Natural killer cell (primary cell): ENCODE results near the gene NCCRP1. TPM values are rescaled to one million over a fixed set of nuclear protein-coding genes. Genes with fewer than 3 reads are reported as not detected.

Experiments used
- ATAC-seq, 3 donors: fragments of 150-1000 bp in 2 of 3; fragments of 200-7000 bp in 1 of 3; cut with Tn5 transposase; 1 replicate in 1 of 3; 2 replicates in 2 of 3; pipeline ENCODE4 v1.10.0; 2021; ENCODE audit warnings: mild to moderate bottlenecking in 2 of 3, moderate library complexity in 2 of 3
- DNase-seq, 2 donors: peaks; one replicate each; pipeline versions ENCODE4 v3.0.0 to v3.0.0-alpha.2; 2013 to 2021; ENCODE audit warnings: mixed read lengths in 1 of 2
- H3K27ac ChIP-seq: one replicate; pipeline ENCODE4 v1.5.1; 2013; ENCODE audit warnings: mild to moderate bottlenecking, low read length
- H3K27me3 ChIP-seq: one replicate; pipeline ENCODE4 v1.6.1; 2013; ENCODE audit warnings: low read length; ENCODE audit not compliant: control insufficient read depth, insufficient read depth
- H3K36me3 ChIP-seq: one replicate; pipeline ENCODE4 v1.6.1; 2013; ENCODE audit warnings: low read length; ENCODE audit not compliant: control insufficient read depth, insufficient read depth
- H3K4me1 ChIP-seq: one replicate; pipeline ENCODE4 v1.6.1; 2013; ENCODE audit warnings: low read length; ENCODE audit not compliant: control insufficient read depth, insufficient read depth
- H3K4me3 ChIP-seq: one replicate; pipeline ENCODE4 v1.5.1; 2013; ENCODE audit warnings: low read length
- H3K9me3 ChIP-seq: one replicate; pipeline ENCODE4 v1.6.1; 2013; ENCODE audit warnings: low read length; ENCODE audit not compliant: control insufficient read depth, insufficient read depth
- H3K27ac Mint-ChIP-seq, 2 donors: one replicate each; pipeline ENCODE4 v1.8.0; 2022; ENCODE audit warnings: mild to moderate bottlenecking in 2 of 2, mixed read lengths in 2 of 2, moderate library complexity in 1 of 2
- H3K27me3 Mint-ChIP-seq, 2 donors: one replicate each; pipeline ENCODE4 v1.8.0; 2022; ENCODE audit warnings: low read depth in 2 of 2, mixed read lengths in 2 of 2
- H3K36me3 Mint-ChIP-seq: one replicate; pipeline ENCODE4 v1.8.0; 2022; ENCODE audit warnings: mixed read lengths
- H3K4me1 Mint-ChIP-seq, 2 donors: one replicate each; pipeline ENCODE4 v1.8.0; 2022; ENCODE audit warnings: mixed read lengths in 2 of 2
- H3K4me3 Mint-ChIP-seq: one replicate; pipeline ENCODE4 v1.8.0; 2022; ENCODE audit warnings: mild to moderate bottlenecking, moderate library complexity, mixed read lengths
- H3K9me3 Mint-ChIP-seq, 2 donors: one replicate each; pipeline ENCODE4 v1.8.0; 2022; ENCODE audit warnings: mixed read lengths in 2 of 2
- CTCF ChIP-seq: fragments of 200-600 bp; IDR thresholded peaks from one replicate; pipeline ENCODE4 v1.8.0; 2022; ENCODE audit warnings: antibody characterized with exemption
- WGBS: methylation state at CpG from one replicate; pipeline ENCODE4 v1.1.7; 2013; ENCODE audit warnings: missing lambda C conversion rate; ENCODE audit not compliant: insufficient coverage; 5-methylcytosine and 5-hydroxymethylcytosine counted together
- intact Hi-C: fragments of 100-400 bp; cut with micrococcal nuclease; formaldehyde crosslinking; loops from one replicate; pipeline ENCODE4 v1.14.2; 2022
- total RNA-seq, 4 donors: library from RNA; stranded (reverse); fragments of 120-200 nt in 1 of 4; gene quantifications; one replicate each; pipeline versions ENCODE4 v1.2.3 to v1.2.4, GENCODE V29; 2013 to 2022

NCCRP1 gene
- not detected for total RNA-seq
- total RNA-seq (2013): 0.07 TPM

- Mint-ChIP-seq H3K36me3 (no peaks in the 10 kb centered on the region), H3K4me3 (peak within 1 kb of the TSS; percentile 55), H3K9me3 (no peaks in the 10 kb centered on the region), H3K4me1 (peaks cover 6 to 21% of the 10 kb centered on the region in 2 donors), H3K27me3 (peaks cover 33 to 40% of the 10 kb centered on the region in 2 donors), H3K27ac (no peak within 1 kb of the TSS)
- 3% methylated on average over 50 of the region's 51 CpGs for WGBS
- H3K36me3 ChIP-seq: no peaks in the 10 kb centered on the region
- H3K4me1 ChIP-seq: peaks cover 20% of the 10 kb centered on the region
- peaks cover 33% of the 10 kb centered on the region for H3K27me3 ChIP-seq
- ATAC-seq (peak in 2 of 3 donors; percentile 18 to 52), DNase-seq (no peak)
- no peak for TF ChIP-seq CTCF
- intact Hi-C loops: no loop called here
- H3K9me3 ChIP-seq: no peaks in the 10 kb centered on the region
- H3K4me3 ChIP-seq: no peak within 1 kb of the TSS
- no peak within 1 kb of the TSS for H3K27ac ChIP-seq
These were observed at the start of gene NCCRP1 for GRCh38 chr19:39196860-39197562. Gene NCCRP1 (plus strand): TSS chr19:39196964. CDS start chr19:39196983, 19 bp downstream.

- ATAC-seq: peak in 1 of 3 donors; percentile 34
These were observed 49.3 kb upstream of the NCCRP1 start for GRCh38 chr19:39147480-39147879.

GRCh38 chr19:39148939-39149529 is 47.7 kb upstream of the NCCRP1 start:
- Mint-ChIP-seq H3K36me3 (no peaks in the 10 kb centered on the region), H3K27ac (peak overlapping the region; percentile 38 to 75), H3K4me1 (peaks cover 61 to 66% of the 10 kb centered on the region in 2 donors), H3K9me3 (no peaks in the 10 kb centered on the region), H3K4me3 (peak overlapping the region; percentile 72), H3K27me3 (no peaks in the 10 kb centered on the region)
- intact Hi-C loops: no loop called here
- Histone ChIP-seq H3K27ac (no peak overlapping the region), H3K27me3 (no peaks in the 10 kb centered on the region), H3K4me3 (no peak overlapping the region), H3K4me1 (peaks cover 33% of the 10 kb centered on the region), H3K9me3 (no peaks in the 10 kb centered on the region), H3K36me3 (no peaks in the 10 kb centered on the region)
- 92% methylated on average over 9 of the region's 10 CpGs for WGBS
- ATAC-seq (peak in 1 of 3 donors; percentile 60), DNase-seq (no peak)
- no peak for TF ChIP-seq CTCF

More at GRCh38 chr19:39147480-39147879, 49.3 kb upstream of the NCCRP1 start:
- H3K4me3 ChIP-seq: no peak overlapping the region
- WGBS: 71% methylated on average over 1 of the region's 3 CpGs
- no peaks in the 10 kb centered on the region for H3K9me3 Mint-ChIP-seq
- no peaks in the 10 kb centered on the region for H3K9me3 ChIP-seq
- no peak overlapping the region for H3K27ac ChIP-seq
- DNase-seq: no peak
- peak overlapping the region in 1 of 2 donors; percentile 67 for H3K27ac Mint-ChIP-seq
- peaks cover 67 to 73% of the 10 kb centered on the region in 2 donors for H3K4me1 Mint-ChIP-seq
- intact Hi-C loops: no loop called here
- H3K4me1 ChIP-seq: peaks cover 33% of the 10 kb centered on the region
- no peaks in the 10 kb centered on the region for H3K27me3 ChIP-seq
- no peaks in the 10 kb centered on the region for H3K36me3 Mint-ChIP-seq
- no peak for TF ChIP-seq CTCF
- H3K36me3 ChIP-seq: no peaks in the 10 kb centered on the region
- H3K4me3 Mint-ChIP-seq: peak overlapping the region; percentile 47
- no peaks in the 10 kb centered on the region for H3K27me3 Mint-ChIP-seq
